Glomerular endothelial cell (primary cell): ENCODE results near the gene HSPA6. TPM values are rescaled to one million over a fixed set of nuclear protein-coding genes. Genes with fewer than 3 reads are reported as not detected.
"Not testable (repeated sequence)": the region's sequence is repeated elsewhere in the genome, so short reads cannot be mapped to it uniquely, and the experiment has no call there.

Source experiments
- DNase-seq: peaks from one replicate; pipeline ENCODE4 v3.0.0-alpha.2; 2011; ENCODE audit warnings: low read depth, low spot score; ENCODE audit errors: extremely low read depth
- total RNA-seq: library from RNA; depleted of rRNA; stranded (reverse); fragments of >200 nt; gene quantifications from 2 replicates; pipeline ENCODE4 v1.2.3, GENCODE V29; 2015

HSPA6 gene
- total RNA-seq, 1 donor from 2014 or later, result 0.06 TPM

DNA sequence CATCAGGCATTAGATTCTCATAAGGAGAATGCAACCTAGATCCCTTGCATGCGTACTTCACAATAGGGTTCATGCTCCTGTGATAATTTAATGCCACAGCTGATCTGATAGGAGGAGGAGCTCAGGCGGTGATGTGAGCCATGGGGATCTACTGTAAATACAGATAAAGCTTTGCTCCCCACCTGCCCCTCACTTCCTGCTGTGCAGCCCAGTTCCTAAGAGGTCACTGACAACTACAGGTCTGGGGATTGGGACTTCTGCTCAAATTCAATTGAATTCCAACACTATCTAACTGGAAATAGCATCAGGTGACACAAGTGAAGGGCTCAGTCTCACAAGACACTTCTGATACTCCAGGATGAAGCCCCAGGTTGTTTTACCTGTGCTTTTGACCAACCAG, 32.6 kb downstream of the HSPA6 start:
- DNase-seq, result not testable (repeated sequence)

- DNase-seq, result not testable (repeated sequence)
These were observed 33.4 kb downstream of the HSPA6 start for GRCh38 chr1:161557506-161558450.

DNA sequence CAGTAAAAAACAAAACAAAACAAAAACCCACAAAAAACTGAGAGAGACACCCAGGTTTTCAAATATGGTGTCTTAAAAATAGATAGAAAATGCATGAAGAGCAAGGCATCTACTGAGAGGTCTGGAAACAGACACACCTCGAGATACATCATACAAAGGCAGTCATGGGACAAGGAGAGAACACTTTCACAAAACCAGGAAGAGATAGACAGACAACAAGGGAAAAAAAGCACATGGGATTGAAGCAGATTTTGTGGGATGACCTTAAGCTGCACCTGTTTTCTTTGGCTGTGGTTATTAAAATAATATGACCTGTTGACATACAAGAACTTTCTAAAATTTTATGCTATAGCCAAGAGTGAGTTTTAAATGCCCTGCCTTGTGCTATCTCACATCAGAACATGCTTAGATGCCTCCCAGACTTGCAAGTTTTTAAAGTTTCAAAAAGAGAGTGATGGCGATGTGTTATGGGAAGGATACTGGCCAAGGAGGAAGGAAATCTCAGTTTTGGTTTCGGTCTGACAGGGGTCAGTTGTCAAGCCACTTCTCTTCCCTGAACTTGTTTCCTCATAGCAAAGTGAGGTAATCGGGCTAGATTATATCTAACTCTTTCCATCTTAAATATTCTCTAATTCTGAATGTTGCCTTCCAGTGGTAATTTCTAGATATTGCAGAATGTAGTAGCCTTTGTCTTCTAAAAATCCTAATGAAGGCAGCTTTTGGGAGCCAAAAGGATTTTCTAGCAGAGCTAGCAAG, 36.8 kb downstream of the HSPA6 start:
- DNase-seq, result not testable (repeated sequence)

GRCh38 chr1:161562441-161562840, 38.1 kb downstream of the HSPA6 start:
- not testable (repeated sequence) for DNase-seq

DNA sequence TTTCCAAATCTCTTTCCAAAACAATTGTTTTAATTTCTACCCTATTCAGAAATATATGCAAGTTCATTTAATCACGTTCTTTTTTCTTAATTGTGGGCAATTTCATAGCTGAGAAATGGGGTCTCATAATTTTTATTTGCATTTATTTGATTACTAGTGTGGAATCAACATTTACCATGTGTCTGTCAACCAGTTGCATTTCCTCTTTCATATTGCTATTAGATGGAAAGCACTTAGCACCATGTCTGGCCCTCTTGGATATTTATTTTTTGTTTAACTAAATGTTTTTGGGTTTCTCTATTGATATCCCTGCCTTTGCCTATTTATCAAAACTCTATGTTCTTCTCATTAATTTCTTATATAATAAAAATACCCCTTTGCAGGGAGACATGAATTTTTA, 39.2 kb downstream of the HSPA6 start:
- DNase-seq, result not testable (repeated sequence)

DNA sequence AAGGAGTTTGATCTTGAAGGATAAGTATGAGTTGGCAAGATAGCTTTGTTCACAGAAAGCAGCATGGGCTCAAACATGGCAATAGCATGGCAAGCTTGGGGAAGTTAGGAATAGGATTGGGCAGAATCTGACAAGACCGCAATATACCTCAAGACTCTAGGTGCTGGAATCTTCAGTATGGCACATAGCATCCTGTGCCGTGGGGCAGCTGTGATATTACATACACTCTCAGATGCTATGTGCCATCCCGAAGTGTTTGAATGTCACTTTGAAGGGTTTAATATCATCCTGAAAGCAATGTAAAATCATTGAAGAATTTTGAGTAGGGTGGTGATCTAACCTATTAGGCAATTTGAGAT, 42.2 kb downstream of the HSPA6 start:
- not testable (repeated sequence) for DNase-seq

DNA sequence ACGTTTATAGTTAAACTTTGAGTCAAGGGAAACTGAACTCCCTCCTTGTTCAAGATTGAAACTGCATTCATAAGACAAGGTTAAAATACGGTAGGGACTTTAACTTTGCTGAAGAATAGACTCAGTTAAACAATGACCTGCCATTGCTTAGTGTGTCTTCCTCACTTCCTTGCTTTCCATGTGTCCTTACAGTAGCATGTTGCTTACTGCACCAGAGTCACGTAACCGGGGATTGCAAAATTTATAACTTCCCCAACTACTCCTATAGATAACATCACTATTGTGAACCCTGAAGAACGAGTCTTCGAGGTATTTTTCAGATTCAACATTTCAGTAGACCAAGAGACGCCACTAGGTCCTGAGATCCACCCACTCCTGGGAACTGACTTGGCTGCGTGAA, 47.4 kb downstream of the HSPA6 start:
- not testable (repeated sequence) for DNase-seq

Other genes with a start within 250 kb of the HSPA6 start
- gene MPZ, start 214.6 kb upstream of the HSPA6 start, total RNA-seq, result 3.4 and 4.7 TPM in 2 replicates
- 69.4 and 92.9 TPM in 2 replicates for gene SDHC, start 210.2 kb upstream of the HSPA6 start, total RNA-seq
- not detected in 2 replicates for gene CFAP126, start 156.7 kb upstream of the HSPA6 start, total RNA-seq
- gene FCGR2A, start 19.1 kb upstream of the HSPA6 start, total RNA-seq, result 1.1 TPM in 1 of 2 replicates, not detected in the other
- not detected in 2 replicates for gene FCGR3A, start 25.3 kb downstream of the HSPA6 start, total RNA-seq
- not detected in 2 replicates for gene FCGR3B, start 106.6 kb downstream of the HSPA6 start, total RNA-seq
- gene FCGR2B, start 138.6 kb downstream of the HSPA6 start, total RNA-seq, result not detected in 2 replicates
- 0.92 TPM in 1 of 2 replicates, not detected in the other for gene FCRLA, start 182.7 kb downstream of the HSPA6 start, total RNA-seq
- gene FCRLB, start 197.0 kb downstream of the HSPA6 start, total RNA-seq, result 3.0 and 4.9 TPM in 2 replicates
- gene DUSP12, start 225.2 kb downstream of the HSPA6 start, total RNA-seq, result 23.8 and 25.0 TPM in 2 replicates
- 48.7 and 49.4 TPM in 2 replicates for gene ATF6, start 241.8 kb downstream of the HSPA6 start, total RNA-seq